ENCODE results near the gene HOXB4. TPM values are rescaled to one million over a fixed set of nuclear protein-coding genes. Genes with fewer than 3 reads are reported as not detected.
A peak's percentile ranks its signal among the peaks of the same experiment; 100 is the strongest.

The HOXB4 gene
- total and polyA plus RNA-seq, 3 experiments from 2014 or later, result 0.33 to 3.7 (median 3.4) TPM

GRCh38 chr17:48547808-48548522 lies 30.2 kb downstream of the HOXB4 start:
- peak in 1 of 5 donors; percentile 52 for DNase-seq
- H3K9me3 Mint-ChIP-seq, result no peaks in the 10 kb centered on the region
- H3K4me3 ChIP-seq (ENCODE audit: low read length), result peak overlapping the region; percentile 29
- ChIA-PET CTCF (interaction anchor here (1.5 to 1.7 kb wide), 3 partner anchors 12 to 45 kb away, joined by 3 to 5 read pairs (median 4); partner anchors contain the start of gene HOXB5), POLR2A (interaction anchor here (0.6 kb wide), 2 partner anchors 16 to 37 kb away, joined by 3 to 10 read pairs; no protein-coding TSS in a partner anchor)
- H3K4me3 Mint-ChIP-seq, result peak overlapping the region in 6 of 7 donors; percentile 26 to 69 (median 50)
- peaks cover under 1% of the 10 kb centered on the region for H3K27me3 ChIP-seq (ENCODE audit: insufficient read depth, low read length, poor library complexity, severe bottlenecking)
- peak overlapping the region in 7 of 8 donors; percentile 41 to 84 (median 58) for H3K27ac Mint-ChIP-seq
- peaks cover 0 to 16% (median 4%) of the 10 kb centered on the region in 3 donors for H3K36me3 Mint-ChIP-seq
- peaks cover 32% of the 10 kb centered on the region for H3K4me1 ChIP-seq (ENCODE audit: insufficient read depth, low read length)
- H3K27me3 Mint-ChIP-seq, result peaks cover 3 to 5% of the 10 kb centered on the region in 2 donors
- no peaks in the 10 kb centered on the region for H3K9me3 ChIP-seq (ENCODE audit: low read length)
- H3K36me3 ChIP-seq (ENCODE audit: insufficient read depth, low read length), result no peaks in the 10 kb centered on the region
- H3K27ac ChIP-seq (ENCODE audit: low read depth, low read length), result peak overlapping the region; percentile 92
- peaks cover 15 to 46% (median 18%) of the 10 kb centered on the region in 3 donors for H3K4me1 Mint-ChIP-seq

DNA sequence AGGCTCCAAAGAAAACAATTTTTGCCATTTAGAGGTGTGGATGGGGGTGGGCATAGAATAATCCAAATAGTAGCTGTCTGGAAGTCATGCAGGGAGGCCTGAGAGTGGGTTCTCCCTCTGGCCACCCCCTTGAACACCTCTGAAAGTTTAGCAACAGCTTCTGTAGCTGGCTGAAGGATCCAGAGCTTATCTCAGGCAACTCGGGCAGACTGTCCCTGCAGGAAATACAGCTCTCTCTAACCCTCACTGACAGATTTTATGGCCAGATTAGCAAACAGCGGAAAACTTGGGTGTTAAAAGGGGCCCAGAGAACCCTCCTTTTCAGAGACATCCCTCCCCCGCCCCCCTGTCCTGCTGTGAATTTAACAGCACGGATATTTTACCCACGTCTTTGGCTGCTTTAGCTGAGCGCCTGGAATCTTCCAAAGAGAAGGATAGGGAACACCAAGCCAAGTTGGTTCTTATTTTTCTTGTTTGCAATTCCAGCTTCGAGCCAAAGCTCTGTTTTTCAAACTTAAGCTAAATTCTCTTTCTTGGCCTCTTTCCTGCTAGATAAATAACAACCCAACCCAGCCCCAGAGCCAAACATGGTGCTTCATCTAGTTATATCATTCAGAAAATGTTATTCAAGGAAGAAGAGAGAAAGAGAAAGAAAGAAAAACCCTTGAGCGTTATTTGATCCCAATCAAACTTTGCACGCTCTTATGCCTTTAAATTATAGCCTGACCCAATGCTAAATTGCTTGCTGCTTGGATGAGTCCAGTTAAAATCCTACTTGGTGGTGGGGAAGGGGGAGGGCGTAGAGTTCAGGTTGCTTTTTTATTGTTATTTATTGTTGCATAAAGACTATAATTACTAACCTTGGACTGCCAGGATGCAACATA lies 31.0 kb downstream of the HOXB4 start:
- Mint-ChIP-seq H3K36me3 (peaks cover 0 to 21% (median 1%) of the 10 kb centered on the region in 3 donors), H3K9me3 (no peaks in the 10 kb centered on the region), H3K27ac (peak overlapping the region in 5 of 8 donors; percentile 37 to 53 (median 47)), H3K4me1 (peaks cover 21 to 51% (median 22%) of the 10 kb centered on the region in 3 donors), H3K27me3 (peaks cover 7% of the 10 kb centered on the region in 2 donors), H3K4me3 (peak overlapping the region in 4 of 7 donors; percentile 23 to 66 (median 46))
- ChIA-PET CTCF (interaction anchor here (0.6 to 1.6 kb wide), 3 partner anchors 13 to 51 kb away, joined by 3 to 5 read pairs (median 4); partner anchors contain the start of gene HOXB5), POLR2A (interaction anchor here (0.5 to 0.7 kb wide), 2 partner anchors 215 to 652 kb away, joined by 3 to 4 read pairs; no protein-coding TSS in a partner anchor)
- H3K4me3 ChIP-seq (ENCODE audit: low read length), result peak overlapping the region; percentile 21
- peak overlapping the region; percentile 92 for H3K27ac ChIP-seq (ENCODE audit: low read depth, low read length)
- no peaks in the 10 kb centered on the region for H3K36me3 ChIP-seq (ENCODE audit: insufficient read depth, low read length)
- H3K4me1 ChIP-seq (ENCODE audit: insufficient read depth, low read length), result peaks cover 32% of the 10 kb centered on the region
- peak in 1 of 5 donors; percentile 30 for DNase-seq
- no peaks in the 10 kb centered on the region for H3K9me3 ChIP-seq (ENCODE audit: low read length)
- peaks cover 4% of the 10 kb centered on the region for H3K27me3 ChIP-seq (ENCODE audit: insufficient read depth, low read length, poor library complexity, severe bottlenecking)

- Histone ChIP-seq H3K36me3 (ENCODE audit: insufficient read depth, low read length) (no peaks in the 10 kb centered on the region), H3K4me3 (ENCODE audit: low read length) (peak overlapping the region; percentile 21), H3K4me1 (ENCODE audit: insufficient read depth, low read length) (peaks cover 32% of the 10 kb centered on the region), H3K9me3 (ENCODE audit: low read length) (no peaks in the 10 kb centered on the region), H3K27me3 (ENCODE audit: insufficient read depth, low read length, poor library complexity, severe bottlenecking) (peaks cover 4% of the 10 kb centered on the region), H3K27ac (ENCODE audit: low read depth, low read length) (peak overlapping the region; percentile 92)
- ChIA-PET CTCF (interaction anchor here (0.6 to 1.6 kb wide), 3 partner anchors 14 to 50 kb away, joined by 3 to 5 read pairs (median 4); partner anchors contain the start of gene HOXB5), POLR2A (interaction anchor here (0.5 kb wide), 1 partner anchor 215 kb away, joined by 3 read pairs; no protein-coding TSS in a partner anchor)
- Mint-ChIP-seq H3K9me3 (no peaks in the 10 kb centered on the region), H3K4me1 (peaks cover 22 to 56% (median 24%) of the 10 kb centered on the region in 3 donors), H3K27ac (peak overlapping the region in 4 of 8 donors; percentile 8 to 64 (median 58)), H3K4me3 (peak overlapping the region in 5 of 7 donors; percentile 23 to 66 (median 34)), H3K27me3 (peaks cover 7 to 12% of the 10 kb centered on the region in 2 donors), H3K36me3 (peaks cover 0 to 25% (median 1%) of the 10 kb centered on the region in 3 donors)
- DNase-seq, result peak in 1 of 5 donors; percentile 31
Observed at GRCh38 chr17:48546137-48546923, 31.8 kb downstream of the HOXB4 start.

- H3K27ac ChIP-seq (ENCODE audit: low read depth, low read length), result peak overlapping the region; percentile 92
- H3K27me3 ChIP-seq (ENCODE audit: insufficient read depth, low read length, poor library complexity, severe bottlenecking), result peaks cover 4% of the 10 kb centered on the region
- H3K27ac Mint-ChIP-seq, result peak overlapping the region; percentile 13 to 97 (median 82)
- H3K4me1 Mint-ChIP-seq, result peaks cover 22 to 61% (median 28%) of the 10 kb centered on the region in 3 donors
- H3K4me1 ChIP-seq (ENCODE audit: insufficient read depth, low read length), result peaks cover 32% of the 10 kb centered on the region
- H3K4me3 ChIP-seq (ENCODE audit: low read length), result no peak overlapping the region
- peak overlapping the region; percentile 65 to 98 (median 92) for H3K4me3 Mint-ChIP-seq
- H3K9me3 Mint-ChIP-seq, result no peaks in the 10 kb centered on the region
- peaks cover 0 to 27% (median 1%) of the 10 kb centered on the region in 3 donors for H3K36me3 Mint-ChIP-seq
- H3K36me3 ChIP-seq (ENCODE audit: insufficient read depth, low read length), result no peaks in the 10 kb centered on the region
- DNase-seq, result peak in 1 of 5 donors; percentile 4
- no peaks in the 10 kb centered on the region for H3K9me3 ChIP-seq (ENCODE audit: low read length)
- H3K27me3 Mint-ChIP-seq, result peaks cover 7 to 17% of the 10 kb centered on the region in 2 donors
- POLR2A ChIA-PET, result no interaction called here
- CTCF ChIA-PET, result no interaction called here
Observed at GRCh38 chr17:48545539-48545938, 32.6 kb downstream of the HOXB4 start.

GRCh38 chr17:48545022-48545375 lies 33.2 kb downstream of the HOXB4 start, which contains the start of gene HOXB2:
Gene HOXB2, minus strand, starts transcription at chr17:48545109. Its CDS starts 198 bp downstream, at chr17:48544911.
- ChIA-PET POLR2A (no interaction called here), CTCF (no interaction called here)
- peak within 1 kb of the TSS; percentile 88 to 99 (median 95) for H3K4me3 Mint-ChIP-seq
- peaks cover 0 to 27% (median 1%) of the 10 kb centered on the region in 3 donors for H3K36me3 Mint-ChIP-seq
- peaks cover 32% of the 10 kb centered on the region for H3K4me1 ChIP-seq (ENCODE audit: insufficient read depth, low read length)
- H3K27me3 Mint-ChIP-seq, result peaks cover 7 to 19% of the 10 kb centered on the region in 2 donors
- H3K9me3 ChIP-seq (ENCODE audit: low read length), result no peaks in the 10 kb centered on the region
- peak within 1 kb of the TSS; percentile 81 for H3K4me3 ChIP-seq (ENCODE audit: low read length)
- peak within 1 kb of the TSS; percentile 92 for H3K27ac ChIP-seq (ENCODE audit: low read depth, low read length)
- peak within 1 kb of the TSS; percentile 85 to 97 (median 92) for H3K27ac Mint-ChIP-seq
- H3K4me1 Mint-ChIP-seq, result peaks cover 28 to 67% (median 28%) of the 10 kb centered on the region in 3 donors
- H3K27me3 ChIP-seq (ENCODE audit: insufficient read depth, low read length, poor library complexity, severe bottlenecking), result peaks cover 4% of the 10 kb centered on the region
- no peaks in the 10 kb centered on the region for H3K9me3 Mint-ChIP-seq
- peak in 1 of 5 donors; percentile 27 for DNase-seq
- H3K36me3 ChIP-seq (ENCODE audit: insufficient read depth, low read length), result no peaks in the 10 kb centered on the region

- H3K27me3 Mint-ChIP-seq, result peaks cover 7 to 22% of the 10 kb centered on the region in 2 donors
- H3K36me3 Mint-ChIP-seq, result peaks cover 0 to 23% (median 1%) of the 10 kb centered on the region in 3 donors
- ChIA-PET CTCF (interaction anchor here (1.0 to 1.9 kb wide), 3 partner anchors 10 to 52 kb away, joined by 3 to 5 read pairs (median 4); no protein-coding TSS in a partner anchor), POLR2A (interaction anchor here (0.6 to 1.6 kb wide), 5 partner anchors 33 to 103 kb away, joined by 3 to 5 read pairs (median 4); partner anchors contain the start of gene HOXB5)
- Histone ChIP-seq H3K27me3 (ENCODE audit: insufficient read depth, low read length, poor library complexity, severe bottlenecking) (peaks cover 4% of the 10 kb centered on the region), H3K4me1 (ENCODE audit: insufficient read depth, low read length) (peaks cover 32% of the 10 kb centered on the region), H3K4me3 (ENCODE audit: low read length) (peak overlapping the region; percentile 81), H3K36me3 (ENCODE audit: insufficient read depth, low read length) (no peaks in the 10 kb centered on the region), H3K27ac (ENCODE audit: low read depth, low read length) (peak overlapping the region; percentile 92), H3K9me3 (ENCODE audit: low read length) (no peaks in the 10 kb centered on the region)
- peaks cover 28 to 70% (median 29%) of the 10 kb centered on the region in 3 donors for H3K4me1 Mint-ChIP-seq
- H3K4me3 Mint-ChIP-seq, result peak overlapping the region; percentile 88 to 99 (median 95)
- H3K27ac Mint-ChIP-seq, result peak overlapping the region; percentile 85 to 97 (median 92)
- H3K9me3 Mint-ChIP-seq, result no peaks in the 10 kb centered on the region
- DNase-seq, result peak in 4 of 5 donors; percentile 19 to 62 (median 38)
Observed at GRCh38 chr17:48544349-48545021, 33.7 kb downstream of the HOXB4 start.

All from CD8-positive, alpha-beta memory T cell (primary cell).